ENCODE measurements around the gene AKAP13. TPM values are rescaled to one million over a fixed set of nuclear protein-coding genes. Genes with fewer than 3 reads are reported as not detected.

AKAP13 gene
- total RNA-seq, 1 experiment from 2014 or later, result 49.6 TPM

GRCh38 chr15:85700767-85701166 lies 320.4 kb downstream of the AKAP13 start:
- no peak for TF ChIP-seq CTCF (IDR thresholded peaks at IDR 0.05; ENCODE audit: insufficient read depth in 1 of 2, low read depth in 1 of 2, low read length in 1 of 2, severe bottlenecking in 1 of 2, unreplicated experiment in 1 of 2)
- Histone ChIP-seq H3K4me3 (ENCODE audit: low read depth, low read length) (no peak overlapping the region), H3K9me3 (no peaks in the 10 kb centered on the region), H3K36me3 (ENCODE audit: control insufficient read depth, insufficient read depth, low read length) (no peaks in the 10 kb centered on the region), H3K27me3 (replicated peaks; ENCODE audit: control insufficient read depth, insufficient read depth, low read length) (no peaks in the 10 kb centered on the region), H3K4me1 (0 out of 2 replicates have a peak, but pooled peaks cover 4% of the 10 kb centered on the region)
- H3K4me1 Mint-ChIP-seq (ENCODE audit: low read depth, unreplicated experiment), result peaks cover 9% of the 10 kb centered on the region
- no peaks in the 10 kb centered on the region for H3K9me3 Mint-ChIP-seq (ENCODE audit: unreplicated experiment)
- no peak overlapping the region for H3K27ac Mint-ChIP-seq (ENCODE audit: unreplicated experiment)
- ChIA-PET POLR2A (no interaction called here), CTCF (no interaction called here)
- DNase-seq, result no peak
- peaks cover 37% of the 10 kb centered on the region for H3K36me3 Mint-ChIP-seq (ENCODE audit: insufficient read depth, unreplicated experiment)
- H3K27me3 Mint-ChIP-seq (ENCODE audit: insufficient read depth, unreplicated experiment), result no peaks in the 10 kb centered on the region
- intact Hi-C loops (cut with micrococcal nuclease; ENCODE audit: unreplicated experiment), result no loop called here
- BruUV-seq (replicated peaks), result no TSS peak
- H3K4me3 Mint-ChIP-seq (ENCODE audit: unreplicated experiment), result no peak overlapping the region

- Histone ChIP-seq H3K9me3 (no peaks in the 10 kb centered on the region), H3K4me3 (ENCODE audit: low read depth, low read length) (no peak overlapping the region), H3K27me3 (replicated peaks; ENCODE audit: control insufficient read depth, insufficient read depth, low read length) (no peaks in the 10 kb centered on the region), H3K36me3 (ENCODE audit: control insufficient read depth, insufficient read depth, low read length) (peaks cover 1% of the 10 kb centered on the region; the same call in 1 of the 2 replicates), H3K4me1 (peaks cover 16% of the 10 kb centered on the region)
- intact Hi-C loops (cut with micrococcal nuclease; ENCODE audit: unreplicated experiment), result no loop called here
- no TSS peak for BruUV-seq (replicated peaks)
- TF ChIP-seq CTCF (IDR thresholded peaks at IDR 0.05; ENCODE audit: insufficient read depth in 1 of 2, low read depth in 1 of 2, low read length in 1 of 2, severe bottlenecking in 1 of 2, unreplicated experiment in 1 of 2), result no peak
- Mint-ChIP-seq H3K4me3 (ENCODE audit: unreplicated experiment) (no peak overlapping the region), H3K27me3 (ENCODE audit: insufficient read depth, unreplicated experiment) (no peaks in the 10 kb centered on the region), H3K9me3 (ENCODE audit: unreplicated experiment) (no peaks in the 10 kb centered on the region), H3K36me3 (ENCODE audit: insufficient read depth, unreplicated experiment) (peaks cover 35% of the 10 kb centered on the region), H3K4me1 (ENCODE audit: low read depth, unreplicated experiment) (peaks cover 25% of the 10 kb centered on the region), H3K27ac (ENCODE audit: unreplicated experiment) (no peak overlapping the region)
- ChIA-PET CTCF (no interaction called here), POLR2A (no interaction called here)
- no peak for DNase-seq
Observed at GRCh38 chr15:85702321-85703101, 322.1 kb downstream of the AKAP13 start.

GRCh38 chr15:85704066-85704465 lies 323.7 kb downstream of the AKAP13 start:
- Mint-ChIP-seq H3K27me3 (ENCODE audit: insufficient read depth, unreplicated experiment) (no peaks in the 10 kb centered on the region), H3K9me3 (ENCODE audit: unreplicated experiment) (no peaks in the 10 kb centered on the region), H3K36me3 (ENCODE audit: insufficient read depth, unreplicated experiment) (peaks cover 34% of the 10 kb centered on the region), H3K27ac (ENCODE audit: unreplicated experiment) (no peak overlapping the region), H3K4me3 (ENCODE audit: unreplicated experiment) (no peak overlapping the region), H3K4me1 (ENCODE audit: low read depth, unreplicated experiment) (peaks cover 35% of the 10 kb centered on the region)
- TF ChIP-seq CTCF (IDR thresholded peaks at IDR 0.05; ENCODE audit: insufficient read depth in 1 of 2, low read depth in 1 of 2, low read length in 1 of 2, severe bottlenecking in 1 of 2, unreplicated experiment in 1 of 2), result no peak
- Histone ChIP-seq H3K27me3 (replicated peaks; ENCODE audit: control insufficient read depth, insufficient read depth, low read length) (no peaks in the 10 kb centered on the region), H3K4me3 (ENCODE audit: low read depth, low read length) (no peak overlapping the region), H3K36me3 (ENCODE audit: control insufficient read depth, insufficient read depth, low read length) (peaks cover 1% of the 10 kb centered on the region; the same call in 1 of the 2 replicates), H3K4me1 (peaks cover 28% of the 10 kb centered on the region), H3K9me3 (no peaks in the 10 kb centered on the region)
- no TSS peak for BruUV-seq (replicated peaks)
- intact Hi-C loops (cut with micrococcal nuclease; ENCODE audit: unreplicated experiment), result no loop called here
- DNase-seq, result no peak
- ChIA-PET CTCF (no interaction called here), POLR2A (no interaction called here)
